ENCODE measurements around the gene TNNI3K. TPM values are rescaled to one million over a fixed set of nuclear protein-coding genes. Genes with fewer than 3 reads are reported as not detected.

TNNI3K gene
- polyA plus RNA-seq, 1 donor (not counting 4 experiments of a cell fraction or from before 2014, with no cell fraction given), result 0.41 TPM

DNA sequence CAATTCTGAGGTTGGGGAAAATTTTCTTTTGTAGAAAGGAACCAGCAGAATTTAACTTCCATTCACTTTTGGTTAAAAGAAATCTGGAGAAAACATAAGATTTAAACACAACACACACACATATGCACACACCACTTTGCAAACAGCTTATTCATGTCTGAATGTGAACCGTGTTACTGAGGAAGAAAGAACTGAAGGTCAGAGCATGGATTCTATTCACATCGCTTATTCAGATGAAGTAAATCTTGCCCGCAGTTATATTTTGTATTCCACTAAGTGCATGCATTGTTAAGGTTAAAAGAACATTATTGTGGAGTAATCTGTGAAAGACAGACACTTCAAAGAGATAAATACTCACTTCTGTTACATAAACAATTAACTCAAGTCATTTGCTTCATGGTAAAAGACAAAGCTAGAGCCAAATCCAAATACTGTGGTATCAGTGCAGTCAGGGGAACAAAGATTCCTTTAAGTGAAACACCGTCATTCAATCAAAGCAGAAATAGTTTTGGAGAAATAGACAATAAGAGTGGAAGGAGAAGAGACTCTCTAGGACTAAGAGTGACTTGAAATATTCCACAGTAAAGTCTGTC is 195.3 kb downstream of the TNNI3K start:
- FAIRE-seq, result no peak
- dilution Hi-C loops (cut with MboI; ENCODE audit: extremely low pct_ligation_motif_present, low sequenced_read_pairs), result no loop called here

GRCh38 chr1:74431531-74431930 is 196.3 kb downstream of the TNNI3K start:
- dilution Hi-C loops (cut with MboI; ENCODE audit: extremely low pct_ligation_motif_present, low sequenced_read_pairs), result no loop called here
- no peak overlapping the region for H3K27ac ChIP-seq (ENCODE audit: control insufficient read depth, insufficient read depth, low read length)
- H3K27me3 ChIP-seq (ENCODE audit: control insufficient read depth, extremely low read depth, insufficient read depth, low read length), result no peaks in the 10 kb centered on the region
- no peak for FAIRE-seq
- H3K9ac ChIP-seq (ENCODE audit: control insufficient read depth, extremely low read depth, insufficient read depth, low read length), result no peak overlapping the region
- H3K4me3 ChIP-seq (ENCODE audit: control insufficient read depth in 2 of 3, extremely low read depth in 1 of 3, insufficient read depth in 2 of 3, low read depth in 1 of 3, low read length in 3 of 3), result no peak overlapping the region
- no peaks in the 10 kb centered on the region for H4K20me1 ChIP-seq (ENCODE audit: control insufficient read depth, extremely low read depth, insufficient read depth, low read length)
- H3K79me2 ChIP-seq (ENCODE audit: control insufficient read depth, insufficient read depth, low read length), result no peaks in the 10 kb centered on the region
- no peak overlapping the region for H2AFZ ChIP-seq (ENCODE audit: control insufficient read depth, low read length)
- no peaks in the 10 kb centered on the region for H3K36me3 ChIP-seq (ENCODE audit: control insufficient read depth in 2 of 2, extremely low read depth in 1 of 2, insufficient read depth in 2 of 2, low read length in 2 of 2)
- no peak for DNase-seq (ENCODE audit: low read depth, low spot score)
- no peak for TF ChIP-seq CTCF (optimal IDR thresholded peaks at IDR 0.05 in 1 of 3, IDR thresholded peaks at IDR 0.05 in 1 of 3, conservative IDR thresholded peaks at IDR 0.05 in 1 of 3; ENCODE audit: extremely low read depth in 1 of 3, insufficient read depth in 2 of 3, low read length in 3 of 3)
- TF ChIP-seq EZH2 (IDR thresholded peaks at IDR 0.05; ENCODE audit: low read length), result no peak
- no peaks in the 10 kb centered on the region for H3K9me1 ChIP-seq (ENCODE audit: control insufficient read depth, extremely low read depth, insufficient read depth, low read length)
- no peaks in the 10 kb centered on the region for H3K4me1 ChIP-seq (ENCODE audit: control insufficient read depth, extremely low read depth, insufficient read depth, low read length)
- H3K9me3 ChIP-seq (ENCODE audit: control insufficient read depth, low read depth, low read length), result no peaks in the 10 kb centered on the region
- H3K4me2 ChIP-seq (ENCODE audit: control insufficient read depth, extremely low read depth, insufficient read depth, low read depth, low read length), result no peak overlapping the region

More for the DNA sequence above, 195.3 kb downstream of the TNNI3K start:
- H3K4me1 ChIP-seq (ENCODE audit: control insufficient read depth, extremely low read depth, insufficient read depth, low read length), result no peaks in the 10 kb centered on the region
- H4K20me1 ChIP-seq (ENCODE audit: control insufficient read depth, extremely low read depth, insufficient read depth, low read length), result no peaks in the 10 kb centered on the region
- no peaks in the 10 kb centered on the region for H3K9me1 ChIP-seq (ENCODE audit: control insufficient read depth, extremely low read depth, insufficient read depth, low read length)
- H3K4me3 ChIP-seq (ENCODE audit: control insufficient read depth in 2 of 3, extremely low read depth in 1 of 3, insufficient read depth in 2 of 3, low read depth in 1 of 3, low read length in 3 of 3), result no peak overlapping the region
- H2AFZ ChIP-seq (ENCODE audit: control insufficient read depth, low read length), result no peak overlapping the region
- no peak overlapping the region for H3K4me2 ChIP-seq (ENCODE audit: control insufficient read depth, extremely low read depth, insufficient read depth, low read depth, low read length)
- H3K27ac ChIP-seq (ENCODE audit: control insufficient read depth, insufficient read depth, low read length), result no peak overlapping the region
- H3K9ac ChIP-seq (ENCODE audit: control insufficient read depth, extremely low read depth, insufficient read depth, low read length), result no peak overlapping the region
- no peaks in the 10 kb centered on the region for H3K36me3 ChIP-seq (ENCODE audit: control insufficient read depth in 2 of 2, extremely low read depth in 1 of 2, insufficient read depth in 2 of 2, low read length in 2 of 2)
- no peaks in the 10 kb centered on the region for H3K9me3 ChIP-seq (ENCODE audit: control insufficient read depth, low read depth, low read length)
- TF ChIP-seq EZH2 (IDR thresholded peaks at IDR 0.05; ENCODE audit: low read length), result no peak
- no peak for TF ChIP-seq CTCF (optimal IDR thresholded peaks at IDR 0.05 in 1 of 3, IDR thresholded peaks at IDR 0.05 in 1 of 3, conservative IDR thresholded peaks at IDR 0.05 in 1 of 3; ENCODE audit: extremely low read depth in 1 of 3, insufficient read depth in 2 of 3, low read length in 3 of 3)
- H3K27me3 ChIP-seq (ENCODE audit: control insufficient read depth, extremely low read depth, insufficient read depth, low read length), result no peaks in the 10 kb centered on the region
- DNase-seq (ENCODE audit: low read depth, low spot score), result no peak
- no peaks in the 10 kb centered on the region for H3K79me2 ChIP-seq (ENCODE audit: control insufficient read depth, insufficient read depth, low read length)
